HepG2 (cell line): ENCODE measurements around the gene FABP2. TPM values are rescaled to one million over a fixed set of nuclear protein-coding genes. Genes with fewer than 3 reads are reported as not detected.

Experiments
- ATAC-seq: fragments of 200-7000 bp; cut with Tn5 transposase; 3 replicates; pipeline ENCODE4 v1.9.1; 2020; ENCODE audit warnings: mild to moderate bottlenecking, moderate library complexity
- BruUV-seq: library from RNA; stranded (reverse); fragments of 400-500 nt; replicated peaks from 2 replicates; lab custom pipeline; 2021; lab: Mats Ljungman, UMichigan
- CTCF ChIA-PET: fragments of 300-600 bp; formaldehyde crosslinking; extraction: SDS; loops from one replicate; lab custom pipeline; 2021; ENCODE audit warnings: low total read pairs, inconsistent platforms, low intra/inter-chr PET ratio; lab: Yijun Ruan, JAX
- POLR2A ChIA-PET: fragments of 350-600 bp; sonication (Branson Sonifier 250); formaldehyde crosslinking; loops from one replicate; lab custom pipeline; 2020; ENCODE audit warnings: antibody characterized with exemption, inconsistent platforms; lab: Yijun Ruan, JAX
- DNase-seq: peaks from one replicate; pipeline ENCODE4 v3.0.0-alpha.2; 2015; ENCODE audit warnings: low spot score
- FAIRE-seq: peaks from 3 replicates; lab custom pipeline; 2011; peaks lifted over from hg19 to GRCh38; lab: Jason Lieb, UNC
- H2AFZ ChIP-seq: one replicate; pipeline ENCODE4 v1.6.1; 2011; ENCODE audit warnings: low read length, inconsistent platforms
- H3K27ac ChIP-seq: fragments of 300-600 bp; 3 replicates; pipeline ENCODE4 v1.8.0; 2011; ENCODE audit warnings: mixed run types, mild to moderate bottlenecking, mixed read lengths, low read length, inconsistent platforms; ENCODE audit not compliant: insufficient read depth; ENCODE audit errors: extremely low read length
- H3K27me3 ChIP-seq, 2 experiments: fragments of 200-600 bp in 1 of 2; 2 replicates in 1 of 2; 3 replicates in 1 of 2; pipeline versions ENCODE4 v1.6.0 to v1.8.0; 2011; ENCODE audit warnings: low read length in 2 of 2, mild to moderate bottlenecking in 2 of 2, moderate library complexity in 2 of 2, inconsistent platforms in 1 of 2; ENCODE audit not compliant: insufficient read depth in 2 of 2, control insufficient read depth in 1 of 2
- H3K36me3 ChIP-seq, 2 experiments: fragments of 200-600 bp in 1 of 2; replicated peaks in 1 of 2; 2 replicates in 1 of 2; 3 replicates in 1 of 2; pipeline versions ENCODE4 v1.5.1 to v1.8.0; 2011; ENCODE audit warnings: low read length in 2 of 2, inconsistent platforms in 1 of 2; ENCODE audit not compliant: insufficient read depth in 2 of 2, control insufficient read depth in 1 of 2
- H3K4me1 ChIP-seq: 2 replicates; pipeline ENCODE4 v1.5.1; 2012; ENCODE audit warnings: low read length, inconsistent platforms; ENCODE audit not compliant: insufficient read depth
- H3K4me2 ChIP-seq: 2 replicates; pipeline ENCODE4 v1.6.0; 2011; ENCODE audit warnings: low read depth, low read length, inconsistent platforms
- H3K4me3 ChIP-seq, 3 experiments: fragments of 200-600 bp in 1 of 3; sonication (generic), shearing (Covaris generic) in 1 of 3; replicated peaks in 1 of 3; 2 replicates each; pipeline ENCODE4 v1.5.1; 2011 to 2016; ENCODE audit warnings: low read length in 3 of 3, inconsistent platforms in 2 of 3, low read depth in 2 of 3, mild to moderate bottlenecking in 2 of 3, control low read depth in 1 of 3, mixed read lengths in 1 of 3; ENCODE audit not compliant: insufficient read depth in 1 of 3
- H3K79me2 ChIP-seq: one replicate; pipeline ENCODE4 v1.6.1; 2011; ENCODE audit warnings: low read length, inconsistent platforms; ENCODE audit not compliant: insufficient read depth
- H3K9ac ChIP-seq: 2 replicates; pipeline ENCODE4 v1.6.0; 2011; ENCODE audit warnings: mild to moderate bottlenecking, low read depth, low read length, inconsistent platforms; ENCODE audit not compliant: insufficient read depth
- H3K9me3 ChIP-seq: 2 replicates; pipeline ENCODE4 v1.5.1; 2012; ENCODE audit warnings: mild to moderate bottlenecking, low read length
- H4K20me1 ChIP-seq: 2 replicates; pipeline ENCODE4 v1.6.0; 2011; ENCODE audit warnings: inconsistent platforms, mild to moderate bottlenecking, low read length, moderate library complexity; ENCODE audit not compliant: insufficient read depth
- CEBPB ChIP-seq: IDR thresholded peaks from 2 replicates; pipeline ENCODE4 v1.6.1; 2011; ENCODE audit warnings: low read depth, low read length, improper control_type of control experiment, borderline replicate concordance
- RAD21 ChIP-seq: fragments of 450-650 bp; formaldehyde crosslinking; IDR thresholded peaks from 2 replicates; pipeline ENCODE4 v1.5.0; 2020; ENCODE audit warnings: mild to moderate bottlenecking
- SMC3 ChIP-seq: IDR thresholded peaks from 2 replicates; pipeline ENCODE4 v1.6.1; 2011; ENCODE audit warnings: low read length, improper control_type of control experiment
- STAG1 ChIP-seq: sonication (generic); formaldehyde crosslinking; IDR thresholded peaks from 2 replicates; pipeline ENCODE4 v1.4.0; 2020; ENCODE audit warnings: missing genetic modification reagents
- ZNF335 ChIP-seq: sonication (generic); formaldehyde crosslinking; IDR thresholded peaks from 2 replicates; pipeline ENCODE4 v1.4.0; 2020; ENCODE audit warnings: missing genetic modification reagents
- ZNF350 ChIP-seq: sonication (generic); formaldehyde crosslinking; IDR thresholded peaks from 2 replicates; pipeline ENCODE4 v1.4.0; 2020; ENCODE audit warnings: mild to moderate bottlenecking, low read depth, missing genetic modification reagents, borderline replicate concordance
- ZNF564 ChIP-seq: sonication (generic); formaldehyde crosslinking; IDR thresholded peaks from 2 replicates; pipeline ENCODE4 v1.8.1; 2023; ENCODE audit warnings: mild to moderate bottlenecking, missing genetic modification reagents
- WGBS: methylation state at CpG from one replicate; pipeline ENCODE4 v1.1.6; 2017; ENCODE audit warnings: low lambda C conversion rate; 5-methylcytosine and 5-hydroxymethylcytosine counted together
- in situ Hi-C: cut with HindIII; loops from 2 replicates; pipeline ENCODE4 v1.10.0; 2017; ENCODE audit warnings: low pct_unique_long_range_greater_than_20kb; ENCODE audit not compliant: extremely low pct_ligation_motif_present
- intact Hi-C: fragments of 100-400 bp; cut with micrococcal nuclease; formaldehyde crosslinking; loops from one replicate; pipeline ENCODE4 v1.10.0; 2022; ENCODE audit not compliant: unreplicated experiment
- polyA plus RNA-seq, 8 experiments: library from polyadenylated mRNA; depleted of rRNA in 3 of 8; stranded (reverse) in 7 of 8; unstranded in 1 of 8; fragments of >200 nt; fragmentation: Illumina TruSeq in 4 of 8; extraction: Trizol in 4 of 8; gene quantifications; 2 replicates each; pipeline versions ENCODE4 v1.2.1 to v1.2.3, GENCODE V29; 2011 to 2016; ENCODE audit warnings: low read depth in 4 of 8, missing spikeins in 1 of 8, mixed read lengths in 1 of 8; ENCODE audit not compliant: insufficient read depth in 1 of 8
- total RNA-seq, 5 experiments: library from RNA; depleted of rRNA; stranded (reverse); fragments of >200 nt; fragmentation: Illumina TruSeq; extraction: Trizol; gene quantifications; 2 replicates each; pipeline ENCODE4 v1.2.3, GENCODE V29; 2016; ENCODE audit warnings: low read depth in 1 of 5
- TF ChIP-seq, protein P1 (sequence below): sonication (generic); formaldehyde crosslinking; IDR thresholded peaks from 2 replicates; pipeline ENCODE4 v1.5.0; 2020; ENCODE audit warnings: mild to moderate bottlenecking, missing genetic modification reagents, moderate library complexity

Gene FABP2
- total and polyA plus RNA-seq, 2 of the 13 experiments (the other 11 are each of a cell fraction or from before 2014, with no cell fraction given) = 0.78 to 1.2 TPM

DNA sequence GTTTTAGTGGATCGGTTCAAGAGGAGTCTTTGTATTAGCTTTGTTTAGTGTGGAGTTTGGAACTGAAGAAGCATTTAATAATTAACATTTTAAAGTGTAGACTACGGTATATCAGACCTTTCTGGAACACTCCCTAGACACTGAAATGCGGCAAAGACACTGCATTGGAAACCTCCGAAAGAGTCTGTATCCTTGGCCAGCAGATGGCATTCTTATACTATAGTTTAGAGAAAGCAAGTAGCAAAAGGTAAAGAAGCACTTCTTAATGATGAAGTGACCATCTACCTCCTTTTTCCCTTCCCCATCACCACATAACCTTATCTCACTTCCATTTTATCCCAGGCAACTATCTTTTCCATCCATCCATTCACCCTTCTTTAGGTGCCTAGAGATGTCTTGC, 7.6 kb downstream of the FABP2 start:
- Histone ChIP-seq H3K4me2 (no peak overlapping the region), H2AFZ (no peak overlapping the region), H3K9me3 (no peaks in the 10 kb centered on the region), H3K27me3 (no peaks in the 10 kb centered on the region), H4K20me1 (peaks cover 3% of the 10 kb centered on the region; the same call in 1 of the 2 replicates), H3K4me1 (no peaks in the 10 kb centered on the region), H3K4me3 (no peak overlapping the region), H3K9ac (no peak overlapping the region), H3K36me3 (no peaks in the 10 kb centered on the region), H3K27ac (no peak overlapping the region), H3K79me2 (no peaks in the 10 kb centered on the region)
- FAIRE-seq = peak; percentile 67
- TF ChIP-seq RAD21 (CRISPR knock-in tag) (peak; percentile 38; the same call in 1 of the 2 replicates), ZNF335 (no peak), SMC3 (peak; percentile 55), STAG1 (peak; percentile 78), ZNF350 (CRISPR knock-in tag) (no peak)
- TF ChIP-seq, protein P1, sequence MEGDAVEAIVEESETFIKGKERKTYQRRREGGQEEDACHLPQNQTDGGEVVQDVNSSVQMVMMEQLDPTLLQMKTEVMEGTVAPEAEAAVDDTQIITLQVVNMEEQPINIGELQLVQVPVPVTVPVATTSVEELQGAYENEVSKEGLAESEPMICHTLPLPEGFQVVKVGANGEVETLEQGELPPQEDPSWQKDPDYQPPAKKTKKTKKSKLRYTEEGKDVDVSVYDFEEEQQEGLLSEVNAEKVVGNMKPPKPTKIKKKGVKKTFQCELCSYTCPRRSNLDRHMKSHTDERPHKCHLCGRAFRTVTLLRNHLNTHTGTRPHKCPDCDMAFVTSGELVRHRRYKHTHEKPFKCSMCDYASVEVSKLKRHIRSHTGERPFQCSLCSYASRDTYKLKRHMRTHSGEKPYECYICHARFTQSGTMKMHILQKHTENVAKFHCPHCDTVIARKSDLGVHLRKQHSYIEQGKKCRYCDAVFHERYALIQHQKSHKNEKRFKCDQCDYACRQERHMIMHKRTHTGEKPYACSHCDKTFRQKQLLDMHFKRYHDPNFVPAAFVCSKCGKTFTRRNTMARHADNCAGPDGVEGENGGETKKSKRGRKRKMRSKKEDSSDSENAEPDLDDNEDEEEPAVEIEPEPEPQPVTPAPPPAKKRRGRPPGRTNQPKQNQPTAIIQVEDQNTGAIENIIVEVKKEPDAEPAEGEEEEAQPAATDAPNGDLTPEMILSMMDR (CRISPR knock-in tag) = peak; percentile 61
- CTCF ChIA-PET = interaction anchor here (0.9 to 1.3 kb wide), 3 partner anchors 148 to 312 kb away, joined by 3 to 5 read pairs (median 3); no protein-coding TSS in a partner anchor
- no TSS peak for BruUV-seq
- DNase-seq = peak; percentile 41
- POLR2A ChIA-PET = no interaction called here
- 72% methylated on average over 4 of the region's 4 CpGs for WGBS
- in situ Hi-C loops = loop anchor here (10.0 kb wide), 2 partner anchors 170 to 310 kb away; partner anchors contain the start of gene PDE5A
- intact Hi-C loops = loop anchor here (1.0 to 5.0 kb wide), 3 partner anchors 148 to 315 kb away; no protein-coding TSS in a partner anchor
- ATAC-seq = peak; percentile 75

DNA sequence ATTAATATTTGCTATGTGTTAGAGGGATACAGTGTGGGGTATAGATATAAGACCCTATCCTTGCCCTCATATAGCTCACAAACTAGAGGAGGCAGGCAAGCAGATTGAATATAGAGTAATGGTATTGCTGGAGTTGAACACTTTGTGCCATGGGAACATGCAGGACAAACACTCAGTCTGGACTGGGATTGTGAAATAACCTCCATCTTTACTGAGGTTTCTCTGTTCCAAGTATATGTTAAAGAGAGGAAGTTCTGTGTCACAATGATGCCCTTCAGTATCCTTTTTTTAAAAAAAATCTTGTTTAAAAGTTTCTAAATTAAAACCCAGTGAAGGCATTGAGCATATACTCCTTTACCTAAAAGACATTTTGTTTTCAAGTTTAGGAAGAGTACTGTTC, 8.7 kb downstream of the FABP2 start:
- no peaks in the 10 kb centered on the region for H3K9me3 ChIP-seq
- no peak overlapping the region for H3K4me3 ChIP-seq
- no peak overlapping the region for H2AFZ ChIP-seq
- no peaks in the 10 kb centered on the region for H3K27me3 ChIP-seq
- no peak for FAIRE-seq
- DNase-seq = no peak
- H3K4me1 ChIP-seq = no peaks in the 10 kb centered on the region
- ChIA-PET CTCF (no interaction called here), POLR2A (no interaction called here)
- intact Hi-C loops (loop anchor here (5.0 kb wide), 1 partner anchor 179 kb away; no protein-coding TSS in a partner anchor), in situ Hi-C loops (loop anchor here (10.0 kb wide), 2 partner anchors 172 to 312 kb away; partner anchors contain the start of gene PDE5A)
- no peak overlapping the region for H3K4me2 ChIP-seq
- no peak overlapping the region for H3K27ac ChIP-seq
- no peaks in the 10 kb centered on the region for H3K79me2 ChIP-seq
- no TSS peak for BruUV-seq
- peaks cover 3% of the 10 kb centered on the region; the same call in 1 of the 2 replicates for H4K20me1 ChIP-seq
- no peak overlapping the region for H3K9ac ChIP-seq
- H3K36me3 ChIP-seq = no peaks in the 10 kb centered on the region
- no peak for ATAC-seq
- TF ChIP-seq CEBPB = peak; percentile 40; the same call in 1 of the 2 replicates
- no peak for TF ChIP-seq ZNF564 (CRISPR knock-in tag)
